Measurements from ENCODE around the gene TYK2. TPM values are rescaled to one million over a fixed set of nuclear protein-coding genes. Genes with fewer than 3 reads are reported as not detected.
A peak's percentile ranks its signal among the peaks of the same experiment; 100 is the strongest.
"Not testable (repeated sequence)": the region's sequence is repeated elsewhere in the genome, so short reads cannot be mapped to it uniquely, and the experiment has no call there.

Gene TYK2
- total RNA-seq, 1 donor from 2014 or later, result 143 TPM

DNA sequence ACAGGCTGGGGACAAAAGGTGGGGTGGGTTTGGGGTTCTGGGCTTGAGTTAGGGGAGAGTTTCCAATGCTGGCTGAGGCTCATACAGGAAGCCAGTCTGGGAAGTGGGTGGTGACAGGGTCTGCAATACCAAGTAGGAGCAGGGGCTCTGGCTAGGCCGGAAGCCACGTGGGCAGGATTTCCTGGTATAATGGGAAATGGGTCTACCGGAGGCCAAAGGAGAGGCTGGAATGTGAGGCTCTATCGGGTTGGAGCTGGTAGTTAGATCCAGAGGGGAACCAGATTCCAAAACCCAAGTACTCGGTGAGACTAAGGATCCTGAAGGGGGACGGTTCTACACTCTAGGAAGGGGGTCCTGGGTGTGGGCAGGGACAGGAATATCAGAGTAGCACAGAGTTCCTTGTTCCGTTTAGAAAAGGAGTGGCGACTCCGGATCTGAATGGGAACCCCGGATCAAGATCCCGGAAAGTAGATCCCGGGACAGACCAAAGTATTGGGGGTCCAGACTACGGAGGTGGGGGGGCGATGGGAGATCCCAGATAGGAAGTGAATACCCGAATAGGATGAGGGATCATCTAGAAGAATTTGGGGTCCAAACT lies 22.2 kb upstream of the TYK2 start:
- TF ChIP-seq, protein P1, sequence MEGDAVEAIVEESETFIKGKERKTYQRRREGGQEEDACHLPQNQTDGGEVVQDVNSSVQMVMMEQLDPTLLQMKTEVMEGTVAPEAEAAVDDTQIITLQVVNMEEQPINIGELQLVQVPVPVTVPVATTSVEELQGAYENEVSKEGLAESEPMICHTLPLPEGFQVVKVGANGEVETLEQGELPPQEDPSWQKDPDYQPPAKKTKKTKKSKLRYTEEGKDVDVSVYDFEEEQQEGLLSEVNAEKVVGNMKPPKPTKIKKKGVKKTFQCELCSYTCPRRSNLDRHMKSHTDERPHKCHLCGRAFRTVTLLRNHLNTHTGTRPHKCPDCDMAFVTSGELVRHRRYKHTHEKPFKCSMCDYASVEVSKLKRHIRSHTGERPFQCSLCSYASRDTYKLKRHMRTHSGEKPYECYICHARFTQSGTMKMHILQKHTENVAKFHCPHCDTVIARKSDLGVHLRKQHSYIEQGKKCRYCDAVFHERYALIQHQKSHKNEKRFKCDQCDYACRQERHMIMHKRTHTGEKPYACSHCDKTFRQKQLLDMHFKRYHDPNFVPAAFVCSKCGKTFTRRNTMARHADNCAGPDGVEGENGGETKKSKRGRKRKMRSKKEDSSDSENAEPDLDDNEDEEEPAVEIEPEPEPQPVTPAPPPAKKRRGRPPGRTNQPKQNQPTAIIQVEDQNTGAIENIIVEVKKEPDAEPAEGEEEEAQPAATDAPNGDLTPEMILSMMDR (IDR thresholded peaks at IDR 0.05; ENCODE audit: unreplicated experiment), result no peak
- peaks cover 24% of the 10 kb centered on the region for H3K36me3 Mint-ChIP-seq (ENCODE audit: low read depth, unreplicated experiment)
- DNase-seq (ENCODE audit: low spot score), result peak; percentile 80

DNA sequence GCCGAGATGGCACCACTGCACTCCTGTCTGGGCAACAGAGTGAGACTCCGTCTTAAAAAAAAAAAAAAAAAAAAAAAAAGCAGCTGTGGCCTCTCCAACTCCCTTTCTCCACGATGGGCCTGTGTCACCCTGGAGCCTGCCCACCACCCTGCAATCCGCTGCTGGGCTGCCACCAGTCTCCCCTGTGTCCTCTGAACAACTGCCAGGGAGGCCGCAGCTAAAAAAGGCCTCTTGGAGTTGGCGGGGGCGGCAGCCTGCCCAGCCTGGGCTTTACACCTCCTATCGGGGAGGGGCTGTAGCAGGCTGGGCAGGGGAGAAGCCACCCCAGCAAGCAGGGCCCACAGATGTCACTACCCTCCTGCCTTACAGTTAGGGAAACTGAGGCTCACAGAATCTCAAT lies 19.5 kb upstream of the TYK2 start:
- peaks cover 37% of the 10 kb centered on the region for H3K36me3 Mint-ChIP-seq (ENCODE audit: low read depth, unreplicated experiment)
- DNase-seq (ENCODE audit: low spot score), result no peak
- H3K4me1 Mint-ChIP-seq (ENCODE audit: unreplicated experiment), result peaks cover 32% of the 10 kb centered on the region
- H3K27ac Mint-ChIP-seq (ENCODE audit: unreplicated experiment), result no peak overlapping the region
- TF ChIP-seq, protein P1 (IDR thresholded peaks at IDR 0.05; ENCODE audit: unreplicated experiment), result no peak
- H3K27me3 Mint-ChIP-seq (ENCODE audit: unreplicated experiment), result peaks cover 31% of the 10 kb centered on the region
- H3K4me3 Mint-ChIP-seq (ENCODE audit: unreplicated experiment), result no peak overlapping the region
- H3K9me3 Mint-ChIP-seq (ENCODE audit: unreplicated experiment), result no peaks in the 10 kb centered on the region

More for the DNA sequence above, 22.2 kb upstream of the TYK2 start:
- peaks cover 31% of the 10 kb centered on the region for H3K27me3 Mint-ChIP-seq (ENCODE audit: unreplicated experiment)
- H3K9me3 Mint-ChIP-seq (ENCODE audit: unreplicated experiment), result no peaks in the 10 kb centered on the region
- peak overlapping the region; percentile 100 for H3K4me3 Mint-ChIP-seq (ENCODE audit: unreplicated experiment)
- peaks cover 35% of the 10 kb centered on the region for H3K4me1 Mint-ChIP-seq (ENCODE audit: unreplicated experiment)
- H3K27ac Mint-ChIP-seq (ENCODE audit: unreplicated experiment), result peak overlapping the region; percentile 99

DNA sequence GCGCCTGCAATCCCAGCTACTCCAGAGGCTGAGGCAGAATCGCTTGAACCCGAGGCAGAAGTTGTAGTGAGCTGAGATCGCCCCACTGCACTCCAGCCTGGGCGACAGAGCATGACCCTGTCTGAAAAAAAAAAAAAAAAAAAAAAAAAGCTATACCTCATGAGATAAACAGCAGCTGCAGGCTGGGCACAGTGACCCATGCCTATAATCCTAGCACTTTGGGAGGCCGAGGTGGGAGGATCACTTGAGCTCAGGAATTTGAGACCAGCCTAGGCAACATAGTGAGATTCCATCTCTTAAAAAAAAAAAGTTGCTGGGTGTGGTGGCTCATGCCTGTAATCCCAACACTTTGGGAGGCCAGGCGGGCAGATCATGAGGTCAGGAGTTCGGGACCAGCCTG lies 19.0 kb upstream of the TYK2 start:
- Mint-ChIP-seq H3K36me3 (ENCODE audit: low read depth, unreplicated experiment) (peaks cover 37% of the 10 kb centered on the region), H3K27me3 (ENCODE audit: unreplicated experiment) (peaks cover 29% of the 10 kb centered on the region), H3K4me1 (ENCODE audit: unreplicated experiment) (peaks cover 32% of the 10 kb centered on the region)
- not testable (repeated sequence) for H3K4me3 Mint-ChIP-seq (ENCODE audit: unreplicated experiment); DNase-seq (ENCODE audit: low spot score); H3K27ac Mint-ChIP-seq (ENCODE audit: unreplicated experiment); H3K9me3 Mint-ChIP-seq (ENCODE audit: unreplicated experiment)

DNA sequence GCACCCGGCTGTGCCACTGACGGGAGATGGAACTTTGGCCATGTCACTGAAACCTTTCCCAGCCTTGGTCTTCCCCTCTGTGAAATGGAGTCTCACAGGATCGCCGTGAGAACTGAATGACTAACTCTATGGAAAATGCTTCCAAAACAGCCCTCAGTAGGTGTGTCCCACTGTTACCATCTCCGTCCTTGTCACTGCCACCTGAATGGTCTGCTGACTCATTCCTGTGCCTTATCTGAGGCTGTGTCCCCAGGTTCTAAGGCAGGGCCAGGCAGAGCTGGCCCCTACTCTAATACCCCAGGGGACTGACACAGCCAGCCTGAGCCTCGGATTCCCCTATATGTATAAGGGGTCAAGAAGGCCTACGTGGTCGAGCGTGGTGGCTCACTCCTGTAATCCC lies 18.4 kb upstream of the TYK2 start:
- TF ChIP-seq, protein P1 (IDR thresholded peaks at IDR 0.05; ENCODE audit: unreplicated experiment), result no peak
- Mint-ChIP-seq H3K4me3 (ENCODE audit: unreplicated experiment) (no peak overlapping the region), H3K9me3 (ENCODE audit: unreplicated experiment) (no peaks in the 10 kb centered on the region), H3K27me3 (ENCODE audit: unreplicated experiment) (peaks cover 27% of the 10 kb centered on the region), H3K36me3 (ENCODE audit: low read depth, unreplicated experiment) (peaks cover 37% of the 10 kb centered on the region), H3K4me1 (ENCODE audit: unreplicated experiment) (peaks cover 32% of the 10 kb centered on the region), H3K27ac (ENCODE audit: unreplicated experiment) (no peak overlapping the region)
- DNase-seq (ENCODE audit: low spot score), result no peak

DNA sequence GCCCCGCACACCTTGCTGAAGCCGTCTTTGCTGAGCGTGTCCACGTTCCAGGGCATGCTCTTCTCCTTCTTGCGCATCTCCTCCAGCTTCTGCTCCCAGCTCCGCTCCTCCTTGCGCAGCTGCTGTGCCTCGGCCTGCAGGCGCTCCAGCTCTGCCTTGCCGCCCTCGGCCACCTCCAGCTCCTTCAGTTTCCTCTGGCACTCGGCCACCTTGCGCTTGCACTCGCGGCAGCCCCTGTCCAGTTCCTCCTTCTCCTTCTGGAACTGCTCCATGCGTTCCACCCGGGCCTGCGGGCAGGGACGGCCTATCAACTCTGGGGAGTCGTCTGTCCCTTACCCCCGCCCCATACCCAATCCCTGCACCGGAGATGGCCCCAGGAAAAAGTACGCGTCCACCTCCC lies 15.5 kb upstream of the TYK2 start:
- peaks cover 16% of the 10 kb centered on the region for H3K4me1 Mint-ChIP-seq (ENCODE audit: unreplicated experiment)
- no peaks in the 10 kb centered on the region for H3K9me3 Mint-ChIP-seq (ENCODE audit: unreplicated experiment)
- no peak overlapping the region for H3K4me3 Mint-ChIP-seq (ENCODE audit: unreplicated experiment)
- peaks cover 14% of the 10 kb centered on the region for H3K27me3 Mint-ChIP-seq (ENCODE audit: unreplicated experiment)
- H3K27ac Mint-ChIP-seq (ENCODE audit: unreplicated experiment), result no peak overlapping the region
- H3K36me3 Mint-ChIP-seq (ENCODE audit: low read depth, unreplicated experiment), result peaks cover 37% of the 10 kb centered on the region
- DNase-seq (ENCODE audit: low spot score), result no peak
- TF ChIP-seq, protein P1 (IDR thresholded peaks at IDR 0.05; ENCODE audit: unreplicated experiment), result no peak
